GM12878 (cell line): ENCODE data around the gene EXOC4. TPM values are rescaled to one million over a fixed set of nuclear protein-coding genes. Genes with fewer than 3 reads are reported as not detected.

ENCODE experiments used
- ATAC-seq: fragments of 200-7000 bp; cut with Tn5 transposase; 3 replicates; pipeline ENCODE4 v1.9.1; 2020; ENCODE audit warnings: mild to moderate bottlenecking, moderate library complexity
- BruUV-seq: library from RNA; stranded (reverse); fragments of 400-500 nt; replicated peaks from 2 replicates; lab custom pipeline; 2021; lab: Mats Ljungman, UMichigan
- CTCF ChIA-PET: fragments of 300-600 bp; sonication (Branson Sonifier 250); formaldehyde crosslinking; extraction: SDS; loops from one replicate; lab custom pipeline; 2021; ENCODE audit warnings: inconsistent platforms; lab: Yijun Ruan, JAX
- POLR2A ChIA-PET: fragments of 350-600 bp; formaldehyde crosslinking; extraction: SDS; loops from one replicate; lab custom pipeline; 2021; ENCODE audit warnings: inconsistent platforms; lab: Charles Lee
- RAD21 ChIA-PET: fragments of 300-600 bp; sonication (Branson Sonifier 250); formaldehyde crosslinking; loops from one replicate; lab custom pipeline; 2023; ENCODE audit warnings: antibody characterized with exemption; ENCODE audit not compliant: unreplicated experiment; lab: Charles Lee
- SMC1A ChIA-PET: fragments of 300-600 bp; sonication (Branson Sonifier 250); formaldehyde crosslinking; loops from one replicate; lab custom pipeline; 2023; ENCODE audit not compliant: unreplicated experiment, uncharacterized antibody; lab: Charles Lee
- DNase-seq: peaks from one replicate; pipeline ENCODE4 v3.0.0-alpha.2; 2011; ENCODE audit warnings: low read depth, low spot score
- FAIRE-seq: peaks from 3 replicates; lab custom pipeline; 2011; peaks lifted over from hg19 to GRCh38; lab: Jason Lieb, UNC
- H2AFZ ChIP-seq: 2 replicates; pipeline ENCODE4 v1.6.0; 2011; ENCODE audit warnings: low read depth, low read length, control low read depth; ENCODE audit not compliant: control insufficient read depth
- H3K27ac ChIP-seq: 2 replicates; pipeline ENCODE4 v1.5.1; 2011; ENCODE audit warnings: control low read depth; ENCODE audit not compliant: control insufficient read depth, insufficient read depth
- H3K27me3 ChIP-seq, 2 experiments: replicated peaks in 1 of 2; 2 replicates each; pipeline versions ENCODE4 v1.6.0 to v1.6.1; 2011; ENCODE audit warnings: low read length in 1 of 2; ENCODE audit not compliant: control insufficient read depth in 2 of 2, insufficient read depth in 2 of 2
- H3K36me3 ChIP-seq, 2 experiments: 2 replicates each; pipeline ENCODE4 v1.5.1; 2011; ENCODE audit warnings: low read length in 1 of 2; ENCODE audit not compliant: control insufficient read depth in 2 of 2, insufficient read depth in 2 of 2
- H3K4me1 ChIP-seq: 2 replicates; pipeline ENCODE4 v1.6.1; 2011; ENCODE audit warnings: mild to moderate bottlenecking, low read length, moderate library complexity, mixed read lengths; ENCODE audit not compliant: control insufficient read depth, insufficient read depth
- H3K4me2 ChIP-seq: 2 replicates; pipeline ENCODE4 v1.6.0; 2011; ENCODE audit warnings: control low read depth; ENCODE audit not compliant: control insufficient read depth, insufficient read depth
- H3K4me3 ChIP-seq: fragments of 200-600 bp; sonication (generic); 2 replicates; pipeline ENCODE4 v1.5.1; 2016
- H3K79me2 ChIP-seq: 2 replicates; pipeline ENCODE4 v1.6.0; 2011; ENCODE audit warnings: low read length; ENCODE audit not compliant: control insufficient read depth, insufficient read depth
- H3K9ac ChIP-seq: 2 replicates; pipeline ENCODE4 v1.8.0; 2011; ENCODE audit warnings: low read length, control low read depth, mixed read lengths; ENCODE audit not compliant: control insufficient read depth, insufficient read depth
- H3K9me3 ChIP-seq: replicated peaks from 3 replicates; pipeline ENCODE4 v1.5.1; 2011; ENCODE audit warnings: mild to moderate bottlenecking, low read length; ENCODE audit not compliant: control insufficient read depth, insufficient read depth
- H4K20me1 ChIP-seq: 2 replicates; pipeline ENCODE4 v1.6.0; 2011; ENCODE audit not compliant: control insufficient read depth, insufficient read depth
- BRCA1 ChIP-seq: IDR thresholded peaks from 2 replicates; pipeline ENCODE4 v1.6.1; 2011; ENCODE audit warnings: low read depth, low read length, improper control_type of control experiment
- LARP7 ChIP-seq: fragments of 450-650 bp; IDR thresholded peaks from 2 replicates; pipeline ENCODE4 v1.6.1; 2017; ENCODE audit warnings: mild to moderate bottlenecking
- SMC3 ChIP-seq: IDR thresholded peaks from 2 replicates; pipeline ENCODE4 v1.6.1; 2011; ENCODE audit warnings: low read length, improper control_type of control experiment, borderline replicate concordance
- TCF3 ChIP-seq: IDR thresholded peaks from 2 replicates; pipeline ENCODE4 v1.6.1; 2012; ENCODE audit warnings: low read depth, mild to moderate bottlenecking, low read length, borderline replicate concordance; ENCODE audit not compliant: insufficient read depth
- YBX1 ChIP-seq: fragments of 450-650 bp; IDR thresholded peaks from 2 replicates; pipeline ENCODE4 v1.6.1; 2016; ENCODE audit warnings: antibody characterized with exemption
- WGBS: methylation state at CpG from one replicate; pipeline ENCODE4 v1.1.6; 2016; ENCODE audit warnings: low lambda C conversion rate; ENCODE audit not compliant: insufficient replicate concordance, insufficient coverage; ENCODE audit errors: missing lambda C conversion rate; 5-methylcytosine and 5-hydroxymethylcytosine counted together
- in situ Hi-C: fragments of 300-500 bp; cut with MboI; formaldehyde crosslinking; loops from 9 replicates; pipeline ENCODE4 v1.14.3; 2018; ENCODE audit warnings: mixed read lengths
- intact Hi-C: fragments of 100-400 bp; cut with micrococcal nuclease; formaldehyde crosslinking; loops from one replicate; pipeline ENCODE4 v1.14.2; 2022; ENCODE audit not compliant: unreplicated experiment
- polyA plus RNA-seq, 11 experiments: library from polyadenylated mRNA; depleted of rRNA in 4 of 11; unstranded in 6 of 11; stranded (reverse) in 5 of 11; fragments of >200 nt; fragmentation: Nextera tagmentation in 4 of 11; fragmentation: Illumina TruSeq in 1 of 11; extraction: Ambion mirVana in 4 of 11; extraction: Trizol in 1 of 11; gene quantifications; 1 replicate in 1 of 11; 2 replicates in 10 of 11; pipeline versions ENCODE4 v1.2.1 to v1.2.3, GENCODE V29; 2011 to 2016; ENCODE audit warnings: inconsistent platforms in 2 of 11, missing spikeins in 2 of 11, low read depth in 1 of 11
- total RNA-seq, 4 experiments: library from RNA; depleted of rRNA in 3 of 4; stranded (reverse); fragments of >200 nt in 3 of 4; fragmentation: Illumina TruSeq in 1 of 4; extraction: Trizol in 1 of 4; gene quantifications; 2 replicates each; pipeline versions ENCODE4 v1.2.1 to v1.2.3, GENCODE V29; 2013 to 2021
- TF ChIP-seq, protein P1 (sequence below): fragments of 450-650 bp; IDR thresholded peaks from 2 replicates; pipeline ENCODE4 v1.6.1; 2017; ENCODE audit warnings: mild to moderate bottlenecking, moderate library complexity

Gene EXOC4
- total and polyA plus RNA-seq, 10 of the 15 experiments (the other 5 are each of a cell fraction or from before 2014, with no cell fraction given): 13.2 to 44.5 (median 29.6) TPM

DNA sequence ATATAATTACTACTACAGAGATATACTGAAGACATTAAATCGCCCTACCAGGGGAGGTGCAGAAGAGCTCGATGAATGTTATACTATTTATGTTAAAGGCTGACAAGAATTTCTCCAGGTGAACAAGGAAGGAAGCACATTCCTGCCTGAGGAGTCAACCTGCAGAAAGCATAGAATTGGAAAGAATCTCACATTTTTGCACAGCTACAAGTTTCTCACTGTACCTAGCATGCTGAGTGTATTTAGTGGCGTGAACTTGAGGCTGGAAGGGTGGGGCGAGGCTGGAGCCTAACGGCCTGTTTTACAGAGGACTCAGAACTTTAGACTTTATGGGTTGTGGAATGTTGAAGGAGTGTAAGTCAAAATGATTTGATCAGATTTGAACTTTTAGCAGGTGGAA lies 500.6 kb downstream of the EXOC4 start:
- DNase-seq (no peak), FAIRE-seq (no peak), ATAC-seq (no peak)
- RAD21 ChIA-PET: no interaction called here
- no peak overlapping the region for H2AFZ ChIP-seq
- no peak overlapping the region for H3K9ac ChIP-seq
- intact Hi-C loops (no loop called here), in situ Hi-C loops (no loop called here)
- no peaks in the 10 kb centered on the region for H3K4me1 ChIP-seq
- POLR2A ChIA-PET: no interaction called here
- H3K27me3 ChIP-seq: no peaks in the 10 kb centered on the region
- H3K4me3 ChIP-seq: no peak overlapping the region
- no peak for TF ChIP-seq TCF3
- TF ChIP-seq SMC3: no peak
- no peak for TF ChIP-seq LARP7
- no peak for TF ChIP-seq BRCA1
- TF ChIP-seq YBX1: no peak
- TF ChIP-seq, protein P1, sequence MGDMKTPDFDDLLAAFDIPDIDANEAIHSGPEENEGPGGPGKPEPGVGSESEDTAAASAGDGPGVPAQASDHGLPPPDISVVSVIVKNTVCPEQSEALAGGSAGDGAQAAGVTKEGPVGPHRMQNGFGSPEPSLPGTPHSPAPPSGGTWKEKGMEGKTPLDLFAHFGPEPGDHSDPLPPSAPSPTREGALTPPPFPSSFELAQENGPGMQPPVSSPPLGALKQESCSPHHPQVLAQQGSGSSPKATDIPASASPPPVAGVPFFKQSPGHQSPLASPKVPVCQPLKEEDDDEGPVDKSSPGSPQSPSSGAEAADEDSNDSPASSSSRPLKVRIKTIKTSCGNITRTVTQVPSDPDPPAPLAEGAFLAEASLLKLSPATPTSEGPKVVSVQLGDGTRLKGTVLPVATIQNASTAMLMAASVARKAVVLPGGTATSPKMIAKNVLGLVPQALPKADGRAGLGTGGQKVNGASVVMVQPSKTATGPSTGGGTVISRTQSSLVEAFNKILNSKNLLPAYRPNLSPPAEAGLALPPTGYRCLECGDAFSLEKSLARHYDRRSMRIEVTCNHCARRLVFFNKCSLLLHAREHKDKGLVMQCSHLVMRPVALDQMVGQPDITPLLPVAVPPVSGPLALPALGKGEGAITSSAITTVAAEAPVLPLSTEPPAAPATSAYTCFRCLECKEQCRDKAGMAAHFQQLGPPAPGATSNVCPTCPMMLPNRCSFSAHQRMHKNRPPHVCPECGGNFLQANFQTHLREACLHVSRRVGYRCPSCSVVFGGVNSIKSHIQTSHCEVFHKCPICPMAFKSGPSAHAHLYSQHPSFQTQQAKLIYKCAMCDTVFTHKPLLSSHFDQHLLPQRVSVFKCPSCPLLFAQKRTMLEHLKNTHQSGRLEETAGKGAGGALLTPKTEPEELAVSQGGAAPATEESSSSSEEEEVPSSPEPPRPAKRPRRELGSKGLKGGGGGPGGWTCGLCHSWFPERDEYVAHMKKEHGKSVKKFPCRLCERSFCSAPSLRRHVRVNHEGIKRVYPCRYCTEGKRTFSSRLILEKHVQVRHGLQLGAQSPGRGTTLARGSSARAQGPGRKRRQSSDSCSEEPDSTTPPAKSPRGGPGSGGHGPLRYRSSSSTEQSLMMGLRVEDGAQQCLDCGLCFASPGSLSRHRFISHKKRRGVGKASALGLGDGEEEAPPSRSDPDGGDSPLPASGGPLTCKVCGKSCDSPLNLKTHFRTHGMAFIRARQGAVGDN: no peak
- SMC1A ChIA-PET: interaction anchor here (1.1 to 1.4 kb wide), 3 partner anchors 8 to 15 kb away, joined by 3 to 6 read pairs (median 3); no protein-coding TSS in a partner anchor
- H3K79me2 ChIP-seq: no peaks in the 10 kb centered on the region
- H3K9me3 ChIP-seq: no peaks in the 10 kb centered on the region
- 97% methylated on average over 5 of the region's 5 CpGs for WGBS
- H4K20me1 ChIP-seq: no peaks in the 10 kb centered on the region
- no peak overlapping the region for H3K4me2 ChIP-seq
- H3K36me3 ChIP-seq: no peaks in the 10 kb centered on the region
- CTCF ChIA-PET: interaction anchor here (1.0 to 1.2 kb wide), 3 partner anchors 10 to 12 kb away, joined by 3 to 5 read pairs (median 3); no protein-coding TSS in a partner anchor
- no TSS peak for BruUV-seq
- H3K27ac ChIP-seq: no peak overlapping the region
